ENCODE data around the gene ANKRD33. TPM values are rescaled to one million over a fixed set of nuclear protein-coding genes. Genes with fewer than 3 reads are reported as not detected.

Gene ANKRD33
- total and polyA plus RNA-seq, 2 of the 13 experiments (the other 11 are each of a cell fraction or from before 2014, with no cell fraction given), result 0.04 TPM; not detected in 1

DNA sequence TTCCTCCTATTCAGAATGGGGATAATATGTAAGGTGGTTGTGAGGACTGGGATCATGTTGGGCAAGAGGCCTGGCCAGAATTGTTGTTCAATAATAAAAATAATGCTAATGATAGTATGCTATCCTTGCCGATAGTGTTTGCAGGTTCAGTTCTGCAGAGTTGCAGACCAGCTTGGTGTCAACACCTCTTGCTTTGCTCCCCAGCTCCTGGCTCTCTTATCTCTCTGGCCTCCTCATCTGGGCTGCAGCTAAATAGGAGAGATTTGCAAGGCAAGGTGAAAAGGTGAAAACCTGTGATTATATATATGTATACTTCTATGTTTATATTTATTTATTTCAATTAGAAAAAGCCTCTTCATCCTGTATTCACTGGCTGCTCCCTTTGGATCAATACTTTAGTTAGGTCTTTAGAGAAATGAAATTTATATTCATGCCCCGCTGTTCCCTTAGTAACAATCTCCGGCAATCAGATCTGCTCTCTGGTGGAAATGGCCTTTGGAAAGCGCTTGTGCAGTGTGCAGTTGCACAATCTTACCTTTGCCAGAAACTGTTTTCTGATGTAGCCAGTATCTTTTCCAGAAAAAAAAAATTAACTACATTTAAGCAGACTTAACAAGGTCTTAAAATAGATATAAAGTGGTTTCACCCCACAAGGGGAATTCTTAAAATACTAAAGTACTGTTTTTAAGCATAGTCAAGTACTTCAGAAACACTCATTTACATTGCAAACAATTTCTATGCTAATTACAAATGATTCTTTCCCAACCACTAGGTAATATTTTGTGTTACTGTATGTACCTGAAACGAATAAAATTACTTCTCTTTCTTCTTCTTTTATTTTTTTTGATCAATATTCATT lies 44.5 kb downstream of the ANKRD33 start:
- Histone ChIP-seq H3K4me2 (ENCODE audit: low read depth, low read length) (no peak overlapping the region), H3K36me3 (replicated peaks in 1 of 2; ENCODE audit: control insufficient read depth in 1 of 2, insufficient read depth in 2 of 2, low read length in 2 of 2) (no peaks in the 10 kb centered on the region), H4K20me1 (ENCODE audit: insufficient read depth, low read length) (no peaks in the 10 kb centered on the region), H3K79me2 (ENCODE audit: insufficient read depth, low read length) (no peaks in the 10 kb centered on the region), H3K9me3 (ENCODE audit: low read length) (no peaks in the 10 kb centered on the region), H3K4me1 (ENCODE audit: insufficient read depth, low read length) (no peaks in the 10 kb centered on the region), H3K4me3 (replicated peaks in 1 of 3; ENCODE audit: insufficient read depth in 1 of 3, low read depth in 2 of 3, low read length in 3 of 3) (no peak overlapping the region), H3K9ac (ENCODE audit: insufficient read depth, low read depth, low read length) (no peak overlapping the region), H2AFZ (ENCODE audit: low read length) (no peak overlapping the region), H3K27ac (ENCODE audit: extremely low read length, insufficient read depth, low read length) (no peak overlapping the region), H3K27me3 (ENCODE audit: control insufficient read depth in 1 of 2, insufficient read depth in 2 of 2, low read length in 2 of 2) (peaks cover 2 to 8% of the 10 kb centered on the region in 2 experiments; a peak in 2 of 5 replicates)
- intact Hi-C loops (cut with micrococcal nuclease; ENCODE audit: unreplicated experiment) (no loop called here), in situ Hi-C loops (cut with HindIII; ENCODE audit: extremely low pct_ligation_motif_present, low pct_unique_long_range_greater_than_20kb) (no loop called here)
- FAIRE-seq, result no peak
- no TSS peak for BruUV-seq (replicated peaks)
- peak; percentile 57; the same call in 2 of the 3 replicates for ATAC-seq
- TF ChIP-seq, protein P1, sequence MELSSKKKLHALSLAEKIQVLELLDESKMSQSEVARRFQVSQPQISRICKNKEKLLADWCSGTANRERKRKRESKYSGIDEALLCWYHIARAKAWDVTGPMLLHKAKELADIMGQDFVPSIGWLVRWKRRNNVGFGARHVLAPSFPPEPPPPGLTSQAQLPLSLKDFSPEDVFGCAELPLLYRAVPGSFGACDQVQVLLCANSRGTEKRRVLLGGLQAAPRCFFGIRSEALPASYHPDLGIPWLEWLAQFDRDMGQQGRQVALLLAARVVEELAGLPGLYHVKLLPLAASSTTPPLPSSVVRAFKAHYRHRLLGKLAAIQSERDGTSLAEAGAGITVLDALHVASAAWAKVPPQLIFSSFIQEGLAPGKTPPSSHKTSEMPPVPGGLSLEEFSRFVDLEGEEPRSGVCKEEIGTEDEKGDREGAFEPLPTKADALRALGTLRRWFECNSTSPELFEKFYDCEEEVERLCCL (CRISPR knock-in tag; IDR thresholded peaks at IDR 0.05; ENCODE audit: borderline replicate concordance), result no peak
- TF ChIP-seq KLF13 (CRISPR knock-in tag; IDR thresholded peaks at IDR 0.05) (no peak), ZNF564 (CRISPR knock-in tag; IDR thresholded peaks at IDR 0.05) (no peak), ZNF83 (CRISPR knock-in tag; IDR thresholded peaks at IDR 0.05; ENCODE audit: borderline replicate concordance) (no peak), MYNN (CRISPR knock-in tag; IDR thresholded peaks at IDR 0.05; ENCODE audit: low read depth) (no peak), CEBPB (IDR thresholded peaks at IDR 0.05; ENCODE audit: borderline replicate concordance, low read depth, low read length) (peak; percentile 90), CEBPG (CRISPR knock-in tag; IDR thresholded peaks at IDR 0.05) (peak; percentile 65), ZBTB40 (IDR thresholded peaks at IDR 0.05) (no peak), ZBTB40 (CRISPR knock-in tag; IDR thresholded peaks at IDR 0.05) (no peak)
- TF ChIP-seq, protein P2, sequence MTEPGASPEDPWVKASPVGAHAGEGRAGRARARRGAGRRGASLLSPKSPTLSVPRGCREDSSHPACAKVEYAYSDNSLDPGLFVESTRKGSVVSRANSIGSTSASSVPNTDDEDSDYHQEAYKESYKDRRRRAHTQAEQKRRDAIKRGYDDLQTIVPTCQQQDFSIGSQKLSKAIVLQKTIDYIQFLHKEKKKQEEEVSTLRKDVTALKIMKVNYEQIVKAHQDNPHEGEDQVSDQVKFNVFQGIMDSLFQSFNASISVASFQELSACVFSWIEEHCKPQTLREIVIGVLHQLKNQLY (CRISPR knock-in tag; IDR thresholded peaks at IDR 0.05), result no peak
- WGBS (ENCODE audit: low lambda C conversion rate), result 2% methylated on average over 5 of the region's 5 CpGs
- CTCF ChIA-PET (ENCODE audit: low intra/inter-chr PET ratio, low total read pairs), result no interaction called here
- POLR2A ChIA-PET, result no interaction called here
- DNase-seq (ENCODE audit: low spot score), result no peak
